Caco-2 (cell line): Measurements from ENCODE around the gene REEP6. TPM values are rescaled to one million over a fixed set of nuclear protein-coding genes. Genes with fewer than 3 reads are reported as not detected.
A peak's percentile ranks its signal among the peaks of the same experiment; 100 is the strongest.
"Not testable (repeated sequence)": the region's sequence is repeated elsewhere in the genome, so short reads cannot be mapped to it uniquely, and the experiment has no call there.

Source experiments
- BruUV-seq: library from RNA; stranded (reverse); fragments of 400-500 nt; replicated peaks from 2 replicates; lab custom pipeline; 2021; lab: Mats Ljungman, UMichigan
- CTCF ChIA-PET: fragments of 300-600 bp; sonication (Branson Sonifier 250); formaldehyde crosslinking; loops from one replicate; lab custom pipeline; 2022; ENCODE audit warnings: antibody characterized with exemption; lab: Charles Lee
- POLR2A ChIA-PET: fragments of 300-600 bp; sonication (Branson Sonifier 250); formaldehyde crosslinking; loops from one replicate; lab custom pipeline; 2022; ENCODE audit warnings: antibody characterized with exemption; lab: Charles Lee
- DNase-seq, 2 experiments: peaks; one replicate each; pipeline versions ENCODE4 v3.0.0 to v3.0.0-alpha.2; 2020 to 2022
- H3K27me3 ChIP-seq: replicated peaks from 2 replicates; pipeline ENCODE4 v1.6.0; 2011; ENCODE audit warnings: low read length; ENCODE audit not compliant: control insufficient read depth, insufficient read depth
- H3K36me3 ChIP-seq: 2 replicates; pipeline ENCODE4 v1.5.1; 2011; ENCODE audit warnings: low read length; ENCODE audit not compliant: control insufficient read depth, insufficient read depth
- H3K4me1 ChIP-seq: fragments of 250-450 bp; sonication (Bioruptor Pico); 2 replicates; pipeline ENCODE4 v1.5.1; 2020; ENCODE audit warnings: mild to moderate bottlenecking
- H3K4me3 ChIP-seq: 2 replicates; pipeline ENCODE4 v1.5.1; 2011; ENCODE audit warnings: low read depth, mild to moderate bottlenecking, control low read depth, low read length
- H3K9me3 ChIP-seq: fragments of 250-450 bp; sonication (Bioruptor Pico); 2 replicates; pipeline ENCODE4 v1.5.1; 2020; ENCODE audit warnings: mild to moderate bottlenecking, moderate library complexity
- H3K27ac Mint-ChIP-seq: one replicate; pipeline ENCODE4 v1.8.0; 2022; ENCODE audit warnings: mixed read lengths; ENCODE audit not compliant: unreplicated experiment
- H3K27me3 Mint-ChIP-seq: one replicate; pipeline ENCODE4 v1.8.0; 2022; ENCODE audit warnings: mixed read lengths; ENCODE audit not compliant: insufficient read depth, unreplicated experiment
- H3K36me3 Mint-ChIP-seq: one replicate; pipeline ENCODE4 v1.8.0; 2022; ENCODE audit warnings: mild to moderate bottlenecking, mixed read lengths; ENCODE audit not compliant: insufficient read depth, unreplicated experiment
- H3K4me1 Mint-ChIP-seq: one replicate; pipeline ENCODE4 v1.8.0; 2022; ENCODE audit warnings: low read depth, mixed read lengths; ENCODE audit not compliant: unreplicated experiment
- H3K4me3 Mint-ChIP-seq: one replicate; pipeline ENCODE4 v1.8.0; 2022; ENCODE audit warnings: mild to moderate bottlenecking, moderate library complexity, mixed read lengths; ENCODE audit not compliant: unreplicated experiment
- H3K9me3 Mint-ChIP-seq: one replicate; pipeline ENCODE4 v1.8.0; 2022; ENCODE audit warnings: mixed read lengths; ENCODE audit not compliant: unreplicated experiment
- CTCF ChIP-seq, 2 experiments: fragments of 200-600 bp in 1 of 2; IDR thresholded peaks; 1 replicate in 1 of 2; 2 replicates in 1 of 2; pipeline versions ENCODE4 v1.5.1 to v1.8.0; 2011 to 2022; ENCODE audit warnings: antibody characterized with exemption in 1 of 2, control low read depth in 1 of 2, inconsistent platforms in 1 of 2, low read depth in 1 of 2, low read length in 1 of 2, mild to moderate bottlenecking in 1 of 2, moderate library complexity in 1 of 2; ENCODE audit not compliant: insufficient read depth in 1 of 2, severe bottlenecking in 1 of 2, unreplicated experiment in 1 of 2
- intact Hi-C: fragments of 100-400 bp; cut with micrococcal nuclease; formaldehyde crosslinking; loops from one replicate; pipeline ENCODE4 v1.10.0; 2022; ENCODE audit not compliant: unreplicated experiment
- total RNA-seq: library from RNA; stranded (reverse); gene quantifications from 2 replicates; pipeline ENCODE4 v1.2.3, GENCODE V29; 2022

Gene REEP6
- total RNA-seq, 1 experiment from 2014 or later, result 50.2 TPM

- TF ChIP-seq CTCF (IDR thresholded peaks at IDR 0.05; ENCODE audit: insufficient read depth in 1 of 2, low read depth in 1 of 2, low read length in 1 of 2, severe bottlenecking in 1 of 2, unreplicated experiment in 1 of 2), result no peak
- Histone ChIP-seq H3K27me3 (no peaks in the 10 kb centered on the region), H3K9me3 (no peaks in the 10 kb centered on the region), H3K36me3 (no peaks in the 10 kb centered on the region; the same call in 1 of the 2 replicates), H3K4me1 (peaks cover 14% of the 10 kb centered on the region), H3K4me3 (no peak overlapping the region)
- Mint-ChIP-seq H3K4me1 (peaks cover 4% of the 10 kb centered on the region), H3K27me3 (no peaks in the 10 kb centered on the region), H3K27ac (no peak overlapping the region), H3K36me3 (peaks cover 49% of the 10 kb centered on the region), H3K4me3 (no peak overlapping the region), H3K9me3 (no peaks in the 10 kb centered on the region)
- intact Hi-C loops, result no loop called here
- no TSS peak for BruUV-seq
- ChIA-PET POLR2A (interaction anchor here (0.5 kb wide), 1 partner anchor 37 kb away, joined by 4 read pairs; the partner anchor contains the start of gene RPS15), CTCF (no interaction called here)
- no peak for DNase-seq
Measured at GRCh38 chr19:1475751-1476437, 15.1 kb upstream of the REEP6 start.

GRCh38 chr19:1477056-1477455, 13.9 kb upstream of the REEP6 start:
- BruUV-seq, H3K27me3 Mint-ChIP-seq, POLR2A ChIA-PET, H3K27ac Mint-ChIP-seq, H3K4me3 ChIP-seq, H3K9me3 Mint-ChIP-seq, H3K9me3 ChIP-seq, intact Hi-C loops, H3K4me1 ChIP-seq, H3K36me3 ChIP-seq, CTCF ChIA-PET, H3K27me3 ChIP-seq, DNase-seq, H3K4me1 Mint-ChIP-seq: not testable (repeated sequence)
- Mint-ChIP-seq H3K4me3 (peak overlapping the region; percentile 90), H3K36me3 (peaks cover 38% of the 10 kb centered on the region)

- peak; percentile 93 to 94 for DNase-seq
- Histone ChIP-seq H3K4me1 (no peaks in the 10 kb centered on the region), H3K36me3 (no peaks in the 10 kb centered on the region; the same call in 1 of the 2 replicates), H3K9me3 (no peaks in the 10 kb centered on the region), H3K27me3 (no peaks in the 10 kb centered on the region), H3K4me3 (peak within 1 kb of the TSS; percentile 74)
- peaks cover 22% of the 10 kb centered on the region for H3K36me3 Mint-ChIP-seq
- peak within 1 kb of the TSS; percentile 90 for H3K4me3 Mint-ChIP-seq
- no peaks in the 10 kb centered on the region for H3K9me3 Mint-ChIP-seq
- TF ChIP-seq CTCF (IDR thresholded peaks at IDR 0.05; ENCODE audit: insufficient read depth in 1 of 2, low read depth in 1 of 2, low read length in 1 of 2, severe bottlenecking in 1 of 2, unreplicated experiment in 1 of 2), result no peak
- no peaks in the 10 kb centered on the region for H3K27me3 Mint-ChIP-seq
- BruUV-seq, result no TSS peak
- H3K4me1 Mint-ChIP-seq, result no peaks in the 10 kb centered on the region
- intact Hi-C loops, result no loop called here
- peak within 1 kb of the TSS; percentile 89 for H3K27ac Mint-ChIP-seq
- ChIA-PET POLR2A (no interaction called here), CTCF (interaction anchor here (0.6 to 1.0 kb wide), 2 partner anchors 11 to 1484 kb away, joined by 3 read pairs; no protein-coding TSS in a partner anchor)
Measured at GRCh38 chr19:1478934-1479707, 11.9 kb upstream of the REEP6 start, which contains the start of gene C19orf25. Gene C19orf25, minus strand, starts transcription at chr19:1479215. Its CDS starts 312 bp downstream, at chr19:1478903.
